Stimulated activated CD4-positive, alpha-beta T cell treated with anti-CD3 and anti-CD28 coated beads, Interleukin-15, amount 100 ng/mL, for 48 hours (primary cell): ENCODE results near the gene RNF25.

Experiments used
- DNase-seq, 2 donors: peaks; one replicate each; pipeline ENCODE4 v3.0.0-alpha.2; 2020; ENCODE audit warnings: low read depth in 2 of 2

RNF25 gene

GRCh38 chr2:218626369-218626768 is 45.4 kb downstream of the RNF25 start:
- no peak for DNase-seq

DNA sequence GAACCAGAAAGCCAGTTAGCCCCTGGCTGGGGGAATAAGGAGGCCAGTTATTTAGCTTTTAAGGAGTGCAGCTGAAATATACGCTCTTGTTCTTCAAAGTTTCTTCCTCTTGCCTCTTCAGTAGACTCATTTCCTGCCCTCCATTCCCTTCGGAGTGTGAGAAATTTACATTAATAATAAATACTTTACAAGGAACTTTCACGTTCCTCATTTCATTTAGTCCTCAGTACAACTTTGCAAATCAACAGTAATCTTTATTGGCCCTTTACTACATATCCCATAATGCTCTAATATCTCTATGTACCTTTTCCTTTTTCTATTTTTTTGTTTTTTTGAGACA is 48.5 kb downstream of the RNF25 start:
- DNase-seq, result no peak

DNA sequence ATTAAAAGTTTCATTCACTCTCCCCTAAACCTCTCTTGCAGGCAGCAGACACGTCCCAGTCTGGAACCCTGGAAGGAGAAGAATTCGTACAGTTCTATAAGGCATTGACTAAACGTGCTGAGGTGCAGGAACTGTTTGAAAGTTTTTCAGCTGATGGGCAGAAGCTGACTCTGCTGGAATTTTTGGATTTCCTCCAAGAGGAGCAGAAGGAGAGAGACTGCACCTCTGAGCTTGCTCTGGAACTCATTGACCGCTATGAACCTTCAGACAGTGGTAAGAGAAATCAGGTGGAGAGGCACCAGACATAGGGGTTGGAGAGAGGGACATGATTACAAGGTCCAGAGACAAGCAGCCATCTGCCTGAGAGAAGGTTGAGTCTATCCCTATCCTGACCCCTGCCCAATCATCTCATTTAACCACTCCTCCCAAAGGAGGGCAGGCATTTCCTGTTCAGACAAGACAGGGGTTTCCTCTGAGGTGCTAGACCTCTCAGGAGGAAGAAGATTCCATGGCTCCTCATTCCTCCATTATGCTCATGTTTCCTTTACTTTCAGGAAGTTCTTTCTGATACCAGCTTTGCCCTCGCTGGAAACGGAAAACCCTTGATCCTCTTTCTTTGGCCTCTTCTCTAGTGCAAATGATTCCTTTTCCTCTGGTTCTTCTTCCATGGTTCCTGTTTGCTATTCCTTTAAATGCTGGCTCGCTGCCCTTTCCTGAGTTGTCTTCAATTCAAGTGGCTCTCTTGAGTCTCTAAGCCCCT is 49.0 kb downstream of the RNF25 start:
- no peak for DNase-seq

- DNase-seq, result no peak
These were observed 50.8 kb downstream of the RNF25 start for GRCh38 chr2:218621007-218621406.

DNA sequence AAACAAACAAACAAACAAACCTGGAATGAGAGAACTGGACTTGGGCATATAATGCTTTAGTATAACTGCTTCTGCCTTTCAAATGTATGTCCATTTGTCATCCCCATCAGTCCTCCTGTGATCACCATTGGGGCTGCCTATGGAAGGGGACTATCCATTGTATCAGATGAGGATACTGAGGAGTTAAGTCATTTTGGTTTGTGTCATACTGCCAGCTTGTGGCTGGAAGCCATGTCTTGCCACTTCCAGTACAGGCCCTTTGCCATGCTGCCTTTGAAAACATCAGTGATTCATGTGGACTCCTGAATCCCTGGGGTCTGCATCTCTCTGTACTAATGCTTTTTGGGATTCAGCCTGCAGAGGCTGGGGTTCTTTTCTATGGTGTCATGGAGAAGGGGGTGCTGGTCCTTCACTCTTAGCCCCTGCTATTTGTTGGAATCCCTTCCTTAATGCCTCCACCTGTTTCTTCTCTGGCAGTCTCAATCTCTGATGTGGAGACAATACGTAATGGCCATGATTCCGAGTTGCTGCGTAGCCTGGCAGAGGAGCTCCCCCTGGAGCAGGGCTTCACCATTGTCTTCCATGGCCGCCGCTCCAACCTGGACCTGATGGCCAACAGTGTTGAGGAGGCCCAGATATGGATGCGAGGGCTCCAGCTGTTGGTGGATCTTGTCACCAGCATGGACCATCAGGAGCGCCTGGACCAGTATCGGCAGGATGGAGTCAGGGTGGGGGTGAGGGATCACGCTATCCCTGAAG is 53.5 kb downstream of the RNF25 start:
- DNase-seq, result no peak

DNA sequence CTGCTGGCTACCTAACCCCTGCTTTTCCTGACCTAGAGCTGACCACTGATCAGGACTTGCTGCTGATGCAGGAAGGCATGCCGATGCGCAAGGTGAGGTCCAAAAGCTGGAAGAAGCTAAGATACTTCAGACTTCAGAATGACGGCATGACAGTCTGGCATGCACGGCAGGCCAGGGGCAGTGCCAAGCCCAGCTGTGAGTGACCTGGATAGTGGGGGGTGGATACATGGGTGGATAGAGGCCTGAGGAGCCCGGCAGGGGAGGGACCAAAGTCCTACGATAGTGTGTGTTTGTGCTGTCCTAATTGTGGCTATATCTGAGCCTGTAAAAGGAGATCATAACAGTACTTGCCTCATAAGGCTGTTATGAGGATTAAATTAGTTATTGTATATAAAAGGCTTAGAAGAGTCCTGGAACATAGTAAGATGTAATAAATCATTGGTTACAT is 55.9 kb downstream of the RNF25 start:
- no peak for DNase-seq
